Keratinocyte (primary cell): Measurements from ENCODE around the gene VPS18.

ENCODE experiments used
- EZH2 ChIP-seq: IDR thresholded peaks from one replicate; pipeline ENCODE4 v1.6.1; 2012; ENCODE audit warnings: inconsistent platforms, mild to moderate bottlenecking, low read length, moderate library complexity
- TF ChIP-seq, protein P1 (sequence below), 3 experiments: IDR thresholded peaks in 1 of 3; conservative IDR thresholded peaks in 1 of 3; optimal IDR thresholded peaks in 1 of 3; 2 replicates in 2 of 3; 3 replicates in 1 of 3; pipeline versions ENCODE3 to v1.5.1; 2011; ENCODE audit warnings: low read length in 3 of 3, mild to moderate bottlenecking in 3 of 3, moderate library complexity in 2 of 3, control low read depth in 1 of 3, inconsistent platforms in 1 of 3; ENCODE audit not compliant: insufficient read depth in 2 of 3; ENCODE audit errors: extremely low read depth in 1 of 3

DNA sequence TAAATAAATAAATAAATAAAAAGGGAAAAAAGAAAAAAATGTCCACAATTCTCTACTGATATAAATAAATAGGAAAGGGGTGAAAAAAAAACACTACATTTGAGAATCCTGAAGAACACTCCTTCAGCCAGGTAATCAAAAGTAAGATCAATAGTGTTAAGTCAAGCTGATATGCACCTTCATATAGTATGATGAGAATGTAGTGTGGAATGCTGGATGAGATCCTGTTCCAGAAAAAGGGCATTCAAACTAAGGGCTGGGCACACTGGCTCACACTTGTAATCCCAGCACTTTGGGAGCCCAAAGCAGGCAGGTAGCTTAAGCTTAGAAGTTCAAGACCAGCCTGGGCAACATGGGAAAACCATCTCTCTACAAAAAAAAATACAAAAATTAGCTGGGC, 5.1 kb upstream of the VPS18 start:
- TF ChIP-seq, protein P1, sequence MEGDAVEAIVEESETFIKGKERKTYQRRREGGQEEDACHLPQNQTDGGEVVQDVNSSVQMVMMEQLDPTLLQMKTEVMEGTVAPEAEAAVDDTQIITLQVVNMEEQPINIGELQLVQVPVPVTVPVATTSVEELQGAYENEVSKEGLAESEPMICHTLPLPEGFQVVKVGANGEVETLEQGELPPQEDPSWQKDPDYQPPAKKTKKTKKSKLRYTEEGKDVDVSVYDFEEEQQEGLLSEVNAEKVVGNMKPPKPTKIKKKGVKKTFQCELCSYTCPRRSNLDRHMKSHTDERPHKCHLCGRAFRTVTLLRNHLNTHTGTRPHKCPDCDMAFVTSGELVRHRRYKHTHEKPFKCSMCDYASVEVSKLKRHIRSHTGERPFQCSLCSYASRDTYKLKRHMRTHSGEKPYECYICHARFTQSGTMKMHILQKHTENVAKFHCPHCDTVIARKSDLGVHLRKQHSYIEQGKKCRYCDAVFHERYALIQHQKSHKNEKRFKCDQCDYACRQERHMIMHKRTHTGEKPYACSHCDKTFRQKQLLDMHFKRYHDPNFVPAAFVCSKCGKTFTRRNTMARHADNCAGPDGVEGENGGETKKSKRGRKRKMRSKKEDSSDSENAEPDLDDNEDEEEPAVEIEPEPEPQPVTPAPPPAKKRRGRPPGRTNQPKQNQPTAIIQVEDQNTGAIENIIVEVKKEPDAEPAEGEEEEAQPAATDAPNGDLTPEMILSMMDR (optimal IDR thresholded peaks at IDR 0.05 in 1 of 3, IDR thresholded peaks at IDR 0.05 in 1 of 3, conservative IDR thresholded peaks at IDR 0.05 in 1 of 3; ENCODE audit: extremely low read depth in 1 of 3, insufficient read depth in 2 of 3, low read length in 3 of 3): no peak
- no peak for TF ChIP-seq EZH2
